ENCODE measurements around the gene ALDOA. TPM values are rescaled to one million over a fixed set of nuclear protein-coding genes. Genes with fewer than 3 reads are reported as not detected.

The ALDOA gene
- total and polyA plus RNA-seq, 9 of the 15 experiments (the other 6 are each of a cell fraction or from before 2014, with no cell fraction given) = 311 to 2,224 (median 1,293) TPM

GRCh38 chr16:30092373-30093010, 26.9 kb downstream of the ALDOA start (continued):
- no peak for TF ChIP-seq ZNF280A (IDR thresholded peaks at IDR 0.05; ENCODE audit: low read depth, partially characterized antibody)
- no peak for TF ChIP-seq ZNF436 (CRISPR knock-in tag; IDR thresholded peaks at IDR 0.05)
- TF ChIP-seq ERF (CRISPR knock-in tag; IDR thresholded peaks at IDR 0.05) = peak; percentile 96
- no peak for TF ChIP-seq YBX1 (IDR thresholded peaks at IDR 0.05)
- peak; percentile 90 for TF ChIP-seq ZKSCAN8 (CRISPR knock-in tag; IDR thresholded peaks at IDR 0.05)
- TF ChIP-seq MBD1 (CRISPR knock-in tag; IDR thresholded peaks at IDR 0.05) = peak; percentile 91
- peak; percentile 91 for TF ChIP-seq EP400 (IDR thresholded peaks at IDR 0.05)
- TF ChIP-seq NCOA6 (IDR thresholded peaks at IDR 0.05) = no peak
- peak; percentile 84 for TF ChIP-seq USF1 (CRISPR knock-in tag; IDR thresholded peaks at IDR 0.05)
- no peak for TF ChIP-seq MCM3 (IDR thresholded peaks at IDR 0.05)
- no peak for TF ChIP-seq PHB2 (IDR thresholded peaks at IDR 0.05; ENCODE audit: low read depth)
- TF ChIP-seq CBX8 (IDR thresholded peaks at IDR 0.05; ENCODE audit: borderline replicate concordance, extremely low read depth, low read depth, low read length, poor library complexity, severe bottlenecking) = no peak
- TF ChIP-seq GMEB1 (CRISPR knock-in tag; IDR thresholded peaks at IDR 0.05) = peak; percentile 71
- TF ChIP-seq VEZF1 (CRISPR knock-in tag; IDR thresholded peaks at IDR 0.05) = peak; percentile 79
- 0 out of 2 replicates have a peak, but pooled peaks have one; percentile 57 for TF ChIP-seq GTF2E2 (tag; IDR thresholded peaks at IDR 0.05)
- TF ChIP-seq ZBTB2 (IDR thresholded peaks at IDR 0.05) = 0 out of 2 replicates have a peak, but pooled peaks have one; percentile 36
- TF ChIP-seq MYC (IDR thresholded peaks at IDR 0.05; ENCODE audit: low read depth, low read length) = peak; percentile 98
- 0 out of 2 replicates have a peak, but pooled peaks have one; percentile 60 for TF ChIP-seq MYC (CRISPR knock-in tag; IDR thresholded peaks at IDR 0.05; ENCODE audit: borderline replicate concordance, low read depth)

Data from K562 (cell line).